ENCODE results near the gene CCDC12.

- TF ChIP-seq POLR2A (IDR thresholded peaks at IDR 0.05; ENCODE audit: low read depth, low read length) = no peak
- TF ChIP-seq POLR2AphosphoS5 (IDR thresholded peaks at IDR 0.05; ENCODE audit: low read depth, low read length) = no peak
Measured at GRCh38 chr3:46901061-46901460, 75.5 kb downstream of the CCDC12 start.

Measured in GM12892 (cell line).